GM21619 (cell line): ENCODE results near the gene SP3.

Source experiments
- ATAC-seq: cut with Tn5 transposase; IDR thresholded peaks from one replicate; pipeline ENCODE4 v1.9.1; 2021; ENCODE audit not compliant: unreplicated experiment

Gene SP3

GRCh38 chr2:173943738-173944137 lies 21.4 kb downstream of the SP3 start:
- no peak for ATAC-seq

GRCh38 chr2:173942861-173943523 lies 22.2 kb downstream of the SP3 start:
- no peak for ATAC-seq

GRCh38 chr2:173941567-173941966 lies 23.6 kb downstream of the SP3 start:
- no peak for ATAC-seq

- ATAC-seq = no peak
These were observed 24.8 kb downstream of the SP3 start for GRCh38 chr2:173940208-173941020.

- no peak for ATAC-seq
These were observed 26.3 kb downstream of the SP3 start for GRCh38 chr2:173938700-173939384.

GRCh38 chr2:173935305-173935704 lies 29.9 kb downstream of the SP3 start:
- ATAC-seq = no peak

- no peak for ATAC-seq
These were observed 30.3 kb downstream of the SP3 start for GRCh38 chr2:173934895-173935294.

- no peak for ATAC-seq
These were observed 33.4 kb downstream of the SP3 start for GRCh38 chr2:173931751-173932150.

GRCh38 chr2:173929441-173929840 lies 35.7 kb downstream of the SP3 start:
- ATAC-seq = no peak

GRCh38 chr2:173926875-173927274 lies 38.3 kb downstream of the SP3 start:
- no peak for ATAC-seq

- no peak for ATAC-seq
These were observed 40.9 kb downstream of the SP3 start for GRCh38 chr2:173924285-173924684.

- ATAC-seq = no peak
These were observed 42.4 kb downstream of the SP3 start for GRCh38 chr2:173922760-173923159.

- ATAC-seq = no peak
These were observed 43.1 kb downstream of the SP3 start for GRCh38 chr2:173922068-173922467.

GRCh38 chr2:173914055-173914927 lies 50.9 kb downstream of the SP3 start:
- ATAC-seq = no peak

GRCh38 chr2:173909846-173910245 lies 55.3 kb downstream of the SP3 start:
- no peak for ATAC-seq

- no peak for ATAC-seq
These were observed 58.5 kb downstream of the SP3 start for GRCh38 chr2:173906626-173907025.

GRCh38 chr2:173903601-173904394 lies 61.4 kb downstream of the SP3 start:
- ATAC-seq = no peak

- ATAC-seq = peak; percentile 58
These were observed 66.2 kb downstream of the SP3 start for GRCh38 chr2:173898996-173899395.

- peak; percentile 82 for ATAC-seq
These were observed 67.0 kb downstream of the SP3 start for GRCh38 chr2:173898178-173898668.

- no peak for ATAC-seq
These were observed 68.4 kb downstream of the SP3 start for GRCh38 chr2:173896755-173897154.
